SK-N-SH (cell line): ENCODE measurements around the gene GLT8D1. TPM values are rescaled to one million over a fixed set of nuclear protein-coding genes. Genes with fewer than 3 reads are reported as not detected.

Experiments
- CTCF ChIA-PET: fragments of 300-600, 350-600 bp; formaldehyde crosslinking; extraction: SDS; loops from one replicate; lab custom pipeline; 2021; lab: Yijun Ruan, JAX
- POLR2A ChIA-PET: fragments of 350-600 bp; sonication (Branson Sonifier 250); formaldehyde crosslinking; extraction: SDS; loops from one replicate; lab custom pipeline; 2020; ENCODE audit warnings: antibody characterized with exemption, inconsistent platforms; lab: Yijun Ruan, JAX
- DNase-seq: peaks from one replicate; pipeline ENCODE4 v3.0.0; 2012
- H2AFZ ChIP-seq: fragments of 200-600 bp; sonication (generic); 2 replicates; pipeline ENCODE4 v1.8.1; 2016; ENCODE audit warnings: antibody characterized with exemption, mild to moderate bottlenecking, low read depth
- H3F3A ChIP-seq: fragments of 200-600 bp; sonication (generic); replicated peaks from 2 replicates; pipeline ENCODE3; 2016; ENCODE audit warnings: antibody characterized with exemption, mild to moderate bottlenecking; ENCODE audit not compliant: insufficient read depth
- H3K27ac ChIP-seq, 2 experiments: fragments of 200-500 bp in 1 of 2; fragments of 200-600 bp in 1 of 2; sonication (Bioruptor generic) in 1 of 2; sonication (generic), shearing (Covaris generic) in 1 of 2; 2 replicates each; pipeline versions ENCODE4 v1.5.1 to v1.6.1; 2014 to 2016; ENCODE audit warnings: low read depth in 2 of 2, inconsistent platforms in 1 of 2, low read length in 1 of 2, mild to moderate bottlenecking in 1 of 2, mixed read lengths in 1 of 2
- H3K27me3 ChIP-seq: fragments of 200-600 bp; sonication (generic), shearing (Covaris generic); 2 replicates; pipeline ENCODE4 v1.6.1; 2016; ENCODE audit warnings: mixed run types; ENCODE audit not compliant: insufficient read depth
- H3K36me3 ChIP-seq, 2 experiments: fragments of 200-500 bp in 1 of 2; fragments of 200-600 bp in 1 of 2; sonication (Bioruptor generic) in 1 of 2; sonication (generic) in 1 of 2; replicated peaks in 1 of 2; 2 replicates each; pipeline versions ENCODE3 to v1.5.1; 2014 to 2016; ENCODE audit warnings: low read length in 1 of 2, mild to moderate bottlenecking in 1 of 2; ENCODE audit not compliant: insufficient read depth in 2 of 2, control insufficient read depth in 1 of 2
- H3K4me1 ChIP-seq, 2 experiments: fragments of 200-500 bp in 1 of 2; fragments of 200-600 bp in 1 of 2; sonication (Bioruptor generic) in 1 of 2; sonication (generic), shearing (Covaris generic) in 1 of 2; 2 replicates each; pipeline versions ENCODE4 v1.5.1 to v1.6.1; 2014 to 2016; ENCODE audit warnings: low read depth in 1 of 2, low read length in 1 of 2, mixed run types in 1 of 2; ENCODE audit not compliant: insufficient read depth in 2 of 2, control insufficient read depth in 1 of 2
- H3K4me2 ChIP-seq: fragments of 200-600 bp; sonication (generic), shearing (Covaris generic); 2 replicates; pipeline ENCODE4 v1.6.1; 2017; ENCODE audit warnings: mixed run types
- H3K4me3 ChIP-seq, 2 experiments: fragments of 200-500 bp in 1 of 2; fragments of 200-600 bp in 1 of 2; sonication (Bioruptor generic) in 1 of 2; sonication (generic), shearing (Covaris generic) in 1 of 2; 2 replicates each; pipeline versions ENCODE4 v1.5.1 to v1.8.1; 2014 to 2016; ENCODE audit warnings: low read depth in 2 of 2, inconsistent platforms in 1 of 2, low read length in 1 of 2, mild to moderate bottlenecking in 1 of 2, mixed read lengths in 1 of 2, moderate library complexity in 1 of 2
- H3K79me2 ChIP-seq: fragments of 200-600 bp; sonication (generic); 2 replicates; pipeline ENCODE4 v1.8.1; 2017; ENCODE audit warnings: mild to moderate bottlenecking; ENCODE audit not compliant: insufficient read depth
- H3K9ac ChIP-seq: fragments of 200-600 bp; sonication (generic); 2 replicates; pipeline ENCODE4 v1.6.1; 2017; ENCODE audit warnings: mixed run types
- H3K9me2 ChIP-seq: fragments of 200-600 bp; sonication (generic); 2 replicates; pipeline ENCODE4 v1.6.1; 2017; ENCODE audit warnings: mixed run types
- H3K9me3 ChIP-seq: fragments of 200-600 bp; sonication (generic); 2 replicates; pipeline ENCODE4 v1.6.1; 2017; ENCODE audit warnings: mixed run types, mild to moderate bottlenecking, moderate library complexity
- H4K20me1 ChIP-seq: fragments of 200-600 bp; sonication (generic); 2 replicates; pipeline ENCODE4 v1.6.1; 2017; ENCODE audit warnings: mild to moderate bottlenecking, mixed run types; ENCODE audit not compliant: insufficient read depth
- CHD2 ChIP-seq: fragments of 150-350 bp; IDR thresholded peaks from 2 replicates; pipeline ENCODE4 v1.6.1; 2018; ENCODE audit warnings: low read length; ENCODE audit not compliant: partially characterized antibody
- CTCF ChIP-seq: fragments of 200-600 bp; sonication (generic); IDR thresholded peaks from 2 replicates; pipeline ENCODE4 v1.6.1; 2017; ENCODE audit warnings: antibody characterized with exemption, mild to moderate bottlenecking, moderate library complexity
- EP300 ChIP-seq, 2 experiments: IDR thresholded peaks; 2 replicates each; pipeline versions ENCODE4 v1.4.0 to v1.6.1; 2012; ENCODE audit warnings: borderline replicate concordance in 1 of 2, low read depth in 1 of 2, low read length in 1 of 2
- FOSL2 ChIP-seq: IDR thresholded peaks from 2 replicates; pipeline ENCODE4 v1.4.0; 2012; ENCODE audit warnings: low read depth, mild to moderate bottlenecking, moderate library complexity, borderline replicate concordance
- FOXJ3 ChIP-seq: sonication (generic); formaldehyde crosslinking; IDR thresholded peaks from 2 replicates; pipeline ENCODE4 v1.5.1; 2020; ENCODE audit warnings: mild to moderate bottlenecking, missing genetic modification reagents
- FOXM1 ChIP-seq: IDR thresholded peaks from 2 replicates; pipeline ENCODE4 v1.4.0; 2012; ENCODE audit warnings: low read depth, mild to moderate bottlenecking
- JUND ChIP-seq: IDR thresholded peaks from 2 replicates; pipeline ENCODE4 v1.4.0; 2012
- MEF2A ChIP-seq: IDR thresholded peaks from 2 replicates; pipeline ENCODE4 v1.4.0; 2012; ENCODE audit warnings: low read depth, borderline replicate concordance
- MXI1 ChIP-seq: IDR thresholded peaks from 2 replicates; pipeline ENCODE4 v1.6.1; 2012; ENCODE audit warnings: mild to moderate bottlenecking, low read depth, low read length, improper control_type of control experiment
- PBX3 ChIP-seq: IDR thresholded peaks from 2 replicates; pipeline ENCODE4; 2012
- POLR2AphosphoS5 ChIP-seq: IDR thresholded peaks from 2 replicates; pipeline ENCODE4 v1.6.1; 2012; ENCODE audit warnings: low read depth, low read length
- RAD21 ChIP-seq: IDR thresholded peaks from 2 replicates; pipeline ENCODE4 v1.6.1; 2012; ENCODE audit warnings: mild to moderate bottlenecking, low read length
- RCOR1 ChIP-seq: fragments of 150-350 bp; IDR thresholded peaks from 2 replicates; pipeline ENCODE4 v1.6.1; 2017; ENCODE audit warnings: antibody characterized with exemption, low read length
- SMC3 ChIP-seq: IDR thresholded peaks from 2 replicates; pipeline ENCODE4 v1.6.1; 2012; ENCODE audit warnings: low read depth, low read length, improper control_type of control experiment
- TAF1 ChIP-seq: IDR thresholded peaks from 2 replicates; pipeline ENCODE4 v1.6.1; 2012; ENCODE audit warnings: low read depth, mild to moderate bottlenecking, low read length, moderate library complexity, borderline replicate concordance
- TCF12 ChIP-seq: IDR thresholded peaks from 2 replicates; pipeline ENCODE4 v1.4.0; 2012
- TEAD4 ChIP-seq: IDR thresholded peaks from 2 replicates; pipeline ENCODE4 v1.4.0; 2012; ENCODE audit warnings: mild to moderate bottlenecking, borderline replicate concordance; ENCODE audit not compliant: insufficient read depth
- USF2 ChIP-seq: fragments of 150-350 bp; IDR thresholded peaks from 2 replicates; pipeline ENCODE4 v1.6.1; 2017; ENCODE audit warnings: antibody characterized with exemption, low read length, low read depth, borderline replicate concordance
- ZBTB33 ChIP-seq: IDR thresholded peaks from 2 replicates; pipeline ENCODE4 v1.4.0; 2012; ENCODE audit warnings: low read depth, borderline replicate concordance
- WGBS: methylation state at CpG from one replicate; pipeline ENCODE4 v1.1.6; 2017; ENCODE audit warnings: low lambda C conversion rate; 5-methylcytosine and 5-hydroxymethylcytosine counted together
- polyA plus RNA-seq, 3 experiments: library from polyadenylated mRNA; depleted of rRNA; stranded (reverse); fragments of >200 nt; gene quantifications; 2 replicates each; pipeline ENCODE4 v1.2.3, GENCODE V29; 2012
- TF ChIP-seq, protein P1 (sequence below): IDR thresholded peaks from 2 replicates; pipeline ENCODE4 v1.6.1; 2012; ENCODE audit warnings: mild to moderate bottlenecking, low read depth, low read length, moderate library complexity
- TF ChIP-seq, protein P2 (sequence below): fragments of 150-350 bp; IDR thresholded peaks from 2 replicates; pipeline ENCODE4 v1.6.1; 2016; ENCODE audit warnings: mild to moderate bottlenecking, low read depth, low read length

Gene GLT8D1
- polyA plus RNA-seq, 1 of the 3 experiments (the other 2 are of a cell fraction) = 102 TPM

GRCh38 chr3:52754373-52754772 lies 48.8 kb upstream of the GLT8D1 start (continued):
- TF ChIP-seq POLR2AphosphoS5 (no peak), RCOR1 (no peak), FOXM1 (no peak), FOXJ3 (CRISPR knock-in tag) (no peak)
- TF ChIP-seq, protein P1, sequence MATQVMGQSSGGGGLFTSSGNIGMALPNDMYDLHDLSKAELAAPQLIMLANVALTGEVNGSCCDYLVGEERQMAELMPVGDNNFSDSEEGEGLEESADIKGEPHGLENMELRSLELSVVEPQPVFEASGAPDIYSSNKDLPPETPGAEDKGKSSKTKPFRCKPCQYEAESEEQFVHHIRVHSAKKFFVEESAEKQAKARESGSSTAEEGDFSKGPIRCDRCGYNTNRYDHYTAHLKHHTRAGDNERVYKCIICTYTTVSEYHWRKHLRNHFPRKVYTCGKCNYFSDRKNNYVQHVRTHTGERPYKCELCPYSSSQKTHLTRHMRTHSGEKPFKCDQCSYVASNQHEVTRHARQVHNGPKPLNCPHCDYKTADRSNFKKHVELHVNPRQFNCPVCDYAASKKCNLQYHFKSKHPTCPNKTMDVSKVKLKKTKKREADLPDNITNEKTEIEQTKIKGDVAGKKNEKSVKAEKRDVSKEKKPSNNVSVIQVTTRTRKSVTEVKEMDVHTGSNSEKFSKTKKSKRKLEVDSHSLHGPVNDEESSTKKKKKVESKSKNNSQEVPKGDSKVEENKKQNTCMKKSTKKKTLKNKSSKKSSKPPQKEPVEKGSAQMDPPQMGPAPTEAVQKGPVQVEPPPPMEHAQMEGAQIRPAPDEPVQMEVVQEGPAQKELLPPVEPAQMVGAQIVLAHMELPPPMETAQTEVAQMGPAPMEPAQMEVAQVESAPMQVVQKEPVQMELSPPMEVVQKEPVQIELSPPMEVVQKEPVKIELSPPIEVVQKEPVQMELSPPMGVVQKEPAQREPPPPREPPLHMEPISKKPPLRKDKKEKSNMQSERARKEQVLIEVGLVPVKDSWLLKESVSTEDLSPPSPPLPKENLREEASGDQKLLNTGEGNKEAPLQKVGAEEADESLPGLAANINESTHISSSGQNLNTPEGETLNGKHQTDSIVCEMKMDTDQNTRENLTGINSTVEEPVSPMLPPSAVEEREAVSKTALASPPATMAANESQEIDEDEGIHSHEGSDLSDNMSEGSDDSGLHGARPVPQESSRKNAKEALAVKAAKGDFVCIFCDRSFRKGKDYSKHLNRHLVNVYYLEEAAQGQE = no peak

DNA sequence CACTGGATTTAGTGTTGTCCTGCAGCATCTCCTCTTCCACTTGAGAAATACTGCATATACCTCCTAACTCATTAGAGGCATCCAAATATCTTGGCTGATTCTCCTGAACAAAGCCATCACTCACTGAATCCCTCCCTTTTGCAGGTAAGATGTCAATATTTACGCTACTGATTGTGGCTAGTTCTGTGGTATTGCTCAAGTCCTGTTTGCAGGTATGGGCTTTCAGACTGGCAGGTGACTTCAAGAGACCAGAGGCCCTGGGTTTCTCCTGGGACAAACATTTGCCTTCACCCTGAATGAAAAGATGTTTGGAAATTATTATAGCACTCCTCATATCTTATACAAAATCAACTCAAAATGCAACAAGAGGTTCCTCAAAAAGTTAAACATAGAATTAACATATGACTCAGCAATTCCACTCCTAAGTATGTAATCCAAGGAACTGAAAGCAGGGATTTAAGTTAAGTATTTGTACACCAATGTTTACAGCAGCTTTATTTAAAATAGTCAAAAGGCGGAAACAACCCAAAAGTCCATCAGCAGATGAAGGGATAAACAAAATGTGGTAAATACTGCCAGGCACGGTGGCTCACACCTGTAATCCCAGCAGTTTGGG lies 46.6 kb upstream of the GLT8D1 start:
- no peaks in the 10 kb centered on the region for H3K9me2 ChIP-seq
- POLR2A ChIA-PET = no interaction called here
- H3F3A ChIP-seq = no peaks in the 10 kb centered on the region
- no peak overlapping the region for H3K27ac ChIP-seq
- H3K9me3 ChIP-seq = no peaks in the 10 kb centered on the region
- no peaks in the 10 kb centered on the region for H3K27me3 ChIP-seq
- peaks cover 30 to 46% of the 10 kb centered on the region in 2 experiments for H3K36me3 ChIP-seq
- no peak overlapping the region for H3K9ac ChIP-seq
- DNase-seq = no peak
- H3K4me3 ChIP-seq = no peak overlapping the region
- CTCF ChIA-PET = no interaction called here
- no peak overlapping the region for H3K4me2 ChIP-seq
- H3K79me2 ChIP-seq = no peaks in the 10 kb centered on the region
- H2AFZ ChIP-seq = no peak overlapping the region
- WGBS = 96% methylated on average over 3 of the region's 3 CpGs
- no peaks in the 10 kb centered on the region for H4K20me1 ChIP-seq
- no peaks in the 10 kb centered on the region for H3K4me1 ChIP-seq
- no peak for TF ChIP-seq EP300 (IDR thresholded peaks at IDR 0.05; ENCODE audit: borderline replicate concordance in 1 of 2, low read depth in 1 of 2, low read length in 1 of 2)
- TF ChIP-seq POLR2AphosphoS5 = no peak
- TF ChIP-seq ZBTB33 = no peak
- no peak for TF ChIP-seq CTCF
- no peak for TF ChIP-seq USF2
- TF ChIP-seq CHD2 = no peak
- no peak for TF ChIP-seq MEF2A
- TF ChIP-seq TEAD4 = no peak
- TF ChIP-seq RAD21 = no peak
- TF ChIP-seq FOXM1 = no peak
- no peak for TF ChIP-seq TAF1
- no peak for TF ChIP-seq PBX3
- TF ChIP-seq MXI1 = no peak
- no peak for TF ChIP-seq JUND
- TF ChIP-seq SMC3 = no peak
- TF ChIP-seq TCF12 = no peak
- no peak for TF ChIP-seq FOSL2
- no peak for TF ChIP-seq RCOR1
- TF ChIP-seq, protein P2, sequence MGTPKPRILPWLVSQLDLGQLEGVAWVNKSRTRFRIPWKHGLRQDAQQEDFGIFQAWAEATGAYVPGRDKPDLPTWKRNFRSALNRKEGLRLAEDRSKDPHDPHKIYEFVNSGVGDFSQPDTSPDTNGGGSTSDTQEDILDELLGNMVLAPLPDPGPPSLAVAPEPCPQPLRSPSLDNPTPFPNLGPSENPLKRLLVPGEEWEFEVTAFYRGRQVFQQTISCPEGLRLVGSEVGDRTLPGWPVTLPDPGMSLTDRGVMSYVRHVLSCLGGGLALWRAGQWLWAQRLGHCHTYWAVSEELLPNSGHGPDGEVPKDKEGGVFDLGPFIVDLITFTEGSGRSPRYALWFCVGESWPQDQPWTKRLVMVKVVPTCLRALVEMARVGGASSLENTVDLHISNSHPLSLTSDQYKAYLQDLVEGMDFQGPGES = no peak
